Right lobe of liver (tissue), 6 donors: Measurements from ENCODE around the gene PIP5K1B. TPM values are rescaled to one million over a fixed set of nuclear protein-coding genes. Genes with fewer than 3 reads are reported as not detected.

Experiments used
- ATAC-seq, 4 donors: fragments of 200-7000 bp; cut with Tn5 transposase; one replicate each; pipeline ENCODE4 v1.9.1; 2020; ENCODE audit warnings: mild to moderate bottlenecking in 4 of 4, moderate library complexity in 4 of 4
- DNase-seq, 3 donors: peaks; one replicate each; pipeline ENCODE4 v3.0.0-alpha.2; 2020
- H3K27ac ChIP-seq, 3 donors: fragments of 200-600 bp; one replicate each; pipeline ENCODE4 v1.8.0; 2022
- H3K27me3 ChIP-seq, 2 donors: fragments of 200-600 bp; one replicate each; pipeline ENCODE4 v1.8.0; 2022
- H3K36me3 ChIP-seq, 4 donors: fragments of 200-600 bp; sonication (generic) in 1 of 4; one replicate each; pipeline versions ENCODE4 v1.5.1 to v1.8.0; 2017 to 2022; ENCODE audit warnings: control low read depth in 1 of 4
- H3K4me1 ChIP-seq, 4 donors: fragments of 200-600 bp; sonication (generic) in 1 of 4; one replicate each; pipeline versions ENCODE4 v1.5.1 to v1.8.0; 2017 to 2022; ENCODE audit warnings: control low read depth in 1 of 4
- H3K4me3 ChIP-seq, 3 donors: fragments of 200-600 bp; one replicate each; pipeline ENCODE4 v1.8.0; 2022
- H3K9me3 ChIP-seq, 4 donors: fragments of 200-600 bp; sonication (generic) in 1 of 4; one replicate each; pipeline versions ENCODE4 v1.5.1 to v1.8.0; 2017 to 2022; ENCODE audit warnings: control low read depth in 1 of 4
- CTCF ChIP-seq, 4 donors: fragments of 200-600 bp in 3 of 4; fragments of 450-650 bp in 1 of 4; IDR thresholded peaks; one replicate each; pipeline versions ENCODE4 v1.5.1 to v1.8.0; 2016 to 2022; ENCODE audit warnings: antibody characterized with exemption in 4 of 4, mild to moderate bottlenecking in 2 of 4
- POLR2A ChIP-seq: fragments of 450-650 bp; IDR thresholded peaks from one replicate; pipeline ENCODE4 v1.6.1; 2017; ENCODE audit warnings: antibody characterized with exemption, mild to moderate bottlenecking
- WGBS: methylation state at CpG from one replicate; pipeline ENCODE4 v1.1.6; 2018; ENCODE audit warnings: low coverage, low lambda C conversion rate; ENCODE audit not compliant: insufficient coverage; ENCODE audit errors: missing lambda C conversion rate; 5-methylcytosine and 5-hydroxymethylcytosine counted together
- intact Hi-C, 2 donors: fragments of 100-400 bp; cut with DNase I; formaldehyde crosslinking; loops; one replicate each; pipeline versions ENCODE4 v1.11.2 to v1.14.1; 2022
- total RNA-seq, 6 experiments: library from RNA; depleted of rRNA in 2 of 6; stranded (reverse); fragments of >200 nt in 2 of 6; fragmentation: NEBNext Ultra II Directional in 3 of 6; extraction: Animal tissue kit (Norgen Biotek cat#: 25700) in 3 of 6; gene quantifications; one replicate each; pipeline versions ENCODE4 v1.1.0 to v1.2.4, GENCODE V29; 2016 to 2023
- donor health status: DM: no; HTN: yes; CAD: no.
- donor health status: DM: no; HTN: no; CAD: no.
- donor health status: DM: no; HTN: no; CAD: no.
- donor health status: DM: no; HTN: yes; CAD: no.
- donor health status: DM: no; HTN: yes; CAD: no.

Gene PIP5K1B
- total RNA-seq, 6 experiments from 2014 or later, result 0.27 to 0.71 TPM; not detected in 4

GRCh38 chr9:68844157-68844556 is 139.1 kb downstream of the PIP5K1B start:
- H3K27me3 ChIP-seq, result no peaks in the 10 kb centered on the region
- no peaks in the 10 kb centered on the region for H3K4me1 ChIP-seq
- ATAC-seq (peak; percentile 23 to 53 (median 43)), DNase-seq (no peak)
- H3K4me3 ChIP-seq, result no peak overlapping the region
- WGBS, result 60% methylated on average over 3 of the region's 3 CpGs
- TF ChIP-seq CTCF (IDR thresholded peaks at IDR 0.05) (no peak), POLR2A (no peak)
- H3K36me3 ChIP-seq, result no peaks in the 10 kb centered on the region
- no peaks in the 10 kb centered on the region for H3K9me3 ChIP-seq
- no peak overlapping the region for H3K27ac ChIP-seq
- intact Hi-C loops, result no loop called here

- TF ChIP-seq POLR2A (no peak), CTCF (IDR thresholded peaks at IDR 0.05) (peak; percentile 34 to 54 (median 46))
- WGBS, result 42% methylated on average over 13 of the region's 13 CpGs
- H3K4me1 ChIP-seq, result no peaks in the 10 kb centered on the region
- DNase-seq (peak in 2 of 3 donors; percentile 29 to 52), ATAC-seq (peak; percentile 62 to 71 (median 70))
- no peaks in the 10 kb centered on the region for H3K36me3 ChIP-seq
- H3K4me3 ChIP-seq, result no peak overlapping the region
- intact Hi-C loops, result no loop called here
- no peaks in the 10 kb centered on the region for H3K9me3 ChIP-seq
- no peak overlapping the region for H3K27ac ChIP-seq
- no peaks in the 10 kb centered on the region for H3K27me3 ChIP-seq
Observed at GRCh38 chr9:68844631-68845612, 139.9 kb downstream of the PIP5K1B start.

- no peaks in the 10 kb centered on the region for H3K9me3 ChIP-seq
- TF ChIP-seq CTCF (IDR thresholded peaks at IDR 0.05), result no peak
- TF ChIP-seq POLR2A, result no peak
- H3K27me3 ChIP-seq, result no peaks in the 10 kb centered on the region
- H3K4me3 ChIP-seq, result no peak overlapping the region
- H3K4me1 ChIP-seq, result no peaks in the 10 kb centered on the region
- intact Hi-C loops, result no loop called here
- ATAC-seq (no peak), DNase-seq (no peak)
- H3K36me3 ChIP-seq, result no peaks in the 10 kb centered on the region
- H3K27ac ChIP-seq, result no peak overlapping the region
Observed at GRCh38 chr9:68847765-68848164, 142.7 kb downstream of the PIP5K1B start.

GRCh38 chr9:68851657-68852056 is 146.6 kb downstream of the PIP5K1B start:
- WGBS, result 65% methylated on average over 4 of the region's 4 CpGs
- Histone ChIP-seq H3K36me3 (no peaks in the 10 kb centered on the region), H3K9me3 (no peaks in the 10 kb centered on the region), H3K4me3 (no peak overlapping the region), H3K4me1 (no peaks in the 10 kb centered on the region), H3K27me3 (no peaks in the 10 kb centered on the region), H3K27ac (no peak overlapping the region)
- DNase-seq (no peak), ATAC-seq (no peak)
- TF ChIP-seq POLR2A, result no peak
- no peak for TF ChIP-seq CTCF (IDR thresholded peaks at IDR 0.05)
- intact Hi-C loops, result no loop called here
